PC-9 (cell line): Measurements from ENCODE around the gene PATL2. TPM values are rescaled to one million over a fixed set of nuclear protein-coding genes. Genes with fewer than 3 reads are reported as not detected.

Experiments
- BruUV-seq: library from RNA; stranded (reverse); fragments of 400-500 nt; replicated peaks from 2 replicates; lab custom pipeline; 2021; lab: Mats Ljungman, UMichigan
- CTCF ChIA-PET: fragments of 300-600 bp; sonication (Branson Sonifier 250); formaldehyde crosslinking; loops from one replicate; lab custom pipeline; 2022; ENCODE audit warnings: antibody characterized with exemption; lab: Charles Lee
- POLR2A ChIA-PET: fragments of 300-600 bp; sonication (Branson Sonifier 250); formaldehyde crosslinking; loops from one replicate; lab custom pipeline; 2022; ENCODE audit warnings: antibody characterized with exemption; ENCODE audit not compliant: unreplicated experiment; lab: Charles Lee
- DNase-seq, 2 experiments: peaks; one replicate each; pipeline versions ENCODE4 v3.0.0 to v3.0.0-alpha.2; 2015 to 2022; ENCODE audit warnings: mixed read lengths in 1 of 2
- H2AFZ ChIP-seq: fragments of 200-600 bp; sonication (generic); 2 replicates; pipeline ENCODE4 v1.8.1; 2017; ENCODE audit warnings: antibody characterized with exemption
- H3F3A ChIP-seq: fragments of 200-600 bp; sonication (generic); 2 replicates; pipeline ENCODE4 v1.8.1; 2017; ENCODE audit warnings: antibody characterized with exemption, mild to moderate bottlenecking, low read depth; ENCODE audit not compliant: insufficient read depth
- H3K27ac ChIP-seq: fragments of 200-600 bp; sonication (generic); 2 replicates; pipeline ENCODE4 v1.6.1; 2016; ENCODE audit warnings: mixed run types
- H3K27me3 ChIP-seq: fragments of 200-600 bp; sonication (generic); 2 replicates; pipeline ENCODE4 v1.6.1; 2016; ENCODE audit warnings: low read depth, mixed run types; ENCODE audit not compliant: insufficient read depth
- H3K36me3 ChIP-seq: fragments of 200-600 bp; sonication (generic); 2 replicates; pipeline ENCODE4 v1.6.1; 2016; ENCODE audit warnings: low read depth, mixed run types
- H3K4me1 ChIP-seq: fragments of 200-600 bp; sonication (generic); replicated peaks from 2 replicates; pipeline ENCODE4 v1.6.1; 2016; ENCODE audit warnings: mixed run types; ENCODE audit not compliant: insufficient read depth
- H3K4me2 ChIP-seq: fragments of 200-600 bp; sonication (generic); 2 replicates; pipeline ENCODE4 v1.6.1; 2017; ENCODE audit warnings: mixed run types
- H3K4me3 ChIP-seq: fragments of 200-600 bp; sonication (generic); 2 replicates; pipeline ENCODE4 v1.6.1; 2016; ENCODE audit warnings: mixed run types
- H3K79me2 ChIP-seq: fragments of 200-600 bp; sonication (generic); 2 replicates; pipeline ENCODE4 v1.6.1; 2017; ENCODE audit warnings: low read depth, mixed run types
- H3K9me2 ChIP-seq: fragments of 200-600 bp; sonication (generic); 2 replicates; pipeline ENCODE4 v1.8.1; 2017; ENCODE audit warnings: mild to moderate bottlenecking; ENCODE audit not compliant: insufficient read depth
- H3K9me3 ChIP-seq: fragments of 200-600 bp; sonication (generic); 2 replicates; pipeline ENCODE4 v1.8.1; 2016; ENCODE audit warnings: low read depth; ENCODE audit not compliant: insufficient read depth
- H4K20me1 ChIP-seq: fragments of 200-600 bp; sonication (generic); 2 replicates; pipeline ENCODE4 v1.8.1; 2017; ENCODE audit not compliant: insufficient read depth
- EZH2 ChIP-seq: fragments of 200-600 bp; sonication (generic); IDR thresholded peaks from 2 replicates; pipeline ENCODE4 v1.8.0; 2017; ENCODE audit warnings: antibody characterized with exemption, low read depth
- intact Hi-C: fragments of 100-400 bp; cut with micrococcal nuclease; formaldehyde crosslinking; loops from one replicate; pipeline ENCODE4 v1.10.0; 2022; ENCODE audit not compliant: unreplicated experiment
- total RNA-seq: library from RNA; stranded (reverse); gene quantifications from 2 replicates; pipeline ENCODE4 v1.2.3, GENCODE V29; 2021
- TF ChIP-seq, protein P1 (sequence below): fragments of 200-600 bp; sonication (generic); conservative IDR thresholded peaks from 2 replicates; pipeline ENCODE4 v1.6.1; 2017; ENCODE audit warnings: mixed run types, antibody characterized with exemption, mild to moderate bottlenecking, moderate library complexity

The PATL2 gene
- total RNA-seq, 1 experiment from 2014 or later, result 0.61 TPM

GRCh38 chr15:44715797-44716334, 4.7 kb upstream of the PATL2 start:
- Histone ChIP-seq H3K4me1 (no peaks in the 10 kb centered on the region), H3K27me3 (no peaks in the 10 kb centered on the region), H3F3A (peaks cover 9% of the 10 kb centered on the region), H3K27ac (no peak overlapping the region), H3K79me2 (peaks cover 41% of the 10 kb centered on the region), H2AFZ (no peak overlapping the region), H3K9me3 (no peaks in the 10 kb centered on the region), H3K9me2 (no peaks in the 10 kb centered on the region), H3K36me3 (peaks cover 3% of the 10 kb centered on the region; the same call in 1 of the 2 replicates), H3K4me3 (no peak overlapping the region), H4K20me1 (no peaks in the 10 kb centered on the region), H3K4me2 (no peak overlapping the region)
- CTCF ChIA-PET, result interaction anchor here (0.7 kb wide), 1 partner anchor 49 kb away, joined by 3 read pairs; no protein-coding TSS in a partner anchor
- TF ChIP-seq EZH2, result no peak
- TF ChIP-seq, protein P1, sequence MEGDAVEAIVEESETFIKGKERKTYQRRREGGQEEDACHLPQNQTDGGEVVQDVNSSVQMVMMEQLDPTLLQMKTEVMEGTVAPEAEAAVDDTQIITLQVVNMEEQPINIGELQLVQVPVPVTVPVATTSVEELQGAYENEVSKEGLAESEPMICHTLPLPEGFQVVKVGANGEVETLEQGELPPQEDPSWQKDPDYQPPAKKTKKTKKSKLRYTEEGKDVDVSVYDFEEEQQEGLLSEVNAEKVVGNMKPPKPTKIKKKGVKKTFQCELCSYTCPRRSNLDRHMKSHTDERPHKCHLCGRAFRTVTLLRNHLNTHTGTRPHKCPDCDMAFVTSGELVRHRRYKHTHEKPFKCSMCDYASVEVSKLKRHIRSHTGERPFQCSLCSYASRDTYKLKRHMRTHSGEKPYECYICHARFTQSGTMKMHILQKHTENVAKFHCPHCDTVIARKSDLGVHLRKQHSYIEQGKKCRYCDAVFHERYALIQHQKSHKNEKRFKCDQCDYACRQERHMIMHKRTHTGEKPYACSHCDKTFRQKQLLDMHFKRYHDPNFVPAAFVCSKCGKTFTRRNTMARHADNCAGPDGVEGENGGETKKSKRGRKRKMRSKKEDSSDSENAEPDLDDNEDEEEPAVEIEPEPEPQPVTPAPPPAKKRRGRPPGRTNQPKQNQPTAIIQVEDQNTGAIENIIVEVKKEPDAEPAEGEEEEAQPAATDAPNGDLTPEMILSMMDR, result no peak
- POLR2A ChIA-PET, result no interaction called here
- no peak for DNase-seq
- intact Hi-C loops, result no loop called here
- no TSS peak for BruUV-seq

- Histone ChIP-seq H3K4me2 (no peak overlapping the region), H3K79me2 (peaks cover 41% of the 10 kb centered on the region), H2AFZ (no peak overlapping the region), H3K27me3 (no peaks in the 10 kb centered on the region), H3K9me3 (no peaks in the 10 kb centered on the region), H3K9me2 (no peaks in the 10 kb centered on the region), H3K4me3 (no peak overlapping the region), H3F3A (peaks cover 12% of the 10 kb centered on the region), H3K4me1 (no peaks in the 10 kb centered on the region), H3K27ac (no peak overlapping the region), H4K20me1 (no peaks in the 10 kb centered on the region), H3K36me3 (peaks cover 3% of the 10 kb centered on the region; the same call in 1 of the 2 replicates)
- DNase-seq, result no peak
- intact Hi-C loops, result no loop called here
- POLR2A ChIA-PET, result no interaction called here
- no TSS peak for BruUV-seq
- CTCF ChIA-PET, result interaction anchor here (0.7 kb wide), 1 partner anchor 48 kb away, joined by 3 read pairs; no protein-coding TSS in a partner anchor
- no peak for TF ChIP-seq EZH2
- TF ChIP-seq, protein P1, result no peak
These were observed 4.1 kb upstream of the PATL2 start for GRCh38 chr15:44715142-44715796.

- no peaks in the 10 kb centered on the region for H3K9me3 ChIP-seq
- 0 out of 2 replicates have a peak overlapping the region, but pooled peaks have one; percentile 16 for H3K27ac ChIP-seq
- CTCF ChIA-PET, result interaction anchor here (0.5 to 2.0 kb wide), 6 partner anchors 13 to 254 kb away, joined by 4 to 8 read pairs (median 5); partner anchors contain the start of gene SPG11
- no TSS peak for BruUV-seq
- no peaks in the 10 kb centered on the region for H4K20me1 ChIP-seq
- H3K4me2 ChIP-seq, result peak overlapping the region; percentile 93
- H3F3A ChIP-seq, result peaks cover 12% of the 10 kb centered on the region
- H3K4me1 ChIP-seq, result 0 out of 2 replicates have a peak, but pooled peaks cover under 1% of the 10 kb centered on the region
- H3K9me2 ChIP-seq, result no peaks in the 10 kb centered on the region
- TF ChIP-seq, protein P1, result peak; percentile 36; the same call in 1 of the 2 replicates
- no peak for TF ChIP-seq EZH2
- H3K27me3 ChIP-seq, result no peaks in the 10 kb centered on the region
- H3K79me2 ChIP-seq, result peaks cover 41% of the 10 kb centered on the region
- DNase-seq, result no peak
- H3K4me3 ChIP-seq, result peak overlapping the region; percentile 94
- peak overlapping the region; percentile 82 for H2AFZ ChIP-seq
- intact Hi-C loops, result no loop called here
- POLR2A ChIA-PET, result interaction anchor here (0.5 to 1.0 kb wide), 10 partner anchors 8 to 505 kb away, joined by 3 to 8 read pairs (median 4); no protein-coding TSS in a partner anchor
- H3K36me3 ChIP-seq, result peaks cover 3% of the 10 kb centered on the region; the same call in 1 of the 2 replicates
These were observed 2.2 kb upstream of the PATL2 start for GRCh38 chr15:44713006-44713966.
